ENCODE results near the gene PRKACA.

The PRKACA gene

GRCh38 chr19:14117668-14118164 lies at the start of gene PRKACA:
Gene PRKACA, minus strand, starts transcription at chr19:14117762. Its CDS starts 215 bp downstream, at chr19:14117547.
- peak; percentile 99 for DNase-seq

- peak; percentile 28 for DNase-seq
Measured at GRCh38 chr19:14166999-14167575, 49.5 kb upstream of the PRKACA start.

- peak; percentile 4 for DNase-seq
Measured at GRCh38 chr19:14165990-14166830, 48.6 kb upstream of the PRKACA start.

- DNase-seq: no peak
Measured at GRCh38 chr19:14164724-14165493, 47.3 kb upstream of the PRKACA start.

- DNase-seq: no peak
Measured at GRCh38 chr19:14164082-14164481, 46.5 kb upstream of the PRKACA start.

- no peak for DNase-seq
Measured at GRCh38 chr19:14162871-14163297, 45.3 kb upstream of the PRKACA start.

GRCh38 chr19:14161305-14161704 lies 43.7 kb upstream of the PRKACA start:
- DNase-seq: no peak

GRCh38 chr19:14160017-14160703 lies 42.6 kb upstream of the PRKACA start:
- no peak for DNase-seq

GRCh38 chr19:14159059-14159458 lies 41.5 kb upstream of the PRKACA start:
- DNase-seq: no peak

GRCh38 chr19:14158276-14159023 lies 40.9 kb upstream of the PRKACA start:
- no peak for DNase-seq

- DNase-seq: no peak
Measured at GRCh38 chr19:14156971-14157717, 39.6 kb upstream of the PRKACA start.

- DNase-seq: no peak
Measured at GRCh38 chr19:14156122-14156521, 38.6 kb upstream of the PRKACA start.

GRCh38 chr19:14155371-14155770 lies 37.8 kb upstream of the PRKACA start:
- DNase-seq: no peak

- no peak for DNase-seq
Measured at GRCh38 chr19:14152713-14153112, 35.2 kb upstream of the PRKACA start.

GRCh38 chr19:14150770-14151661 lies 33.5 kb upstream of the PRKACA start:
- DNase-seq: no peak

GRCh38 chr19:14150041-14150769 lies 32.6 kb upstream of the PRKACA start:
- no peak for DNase-seq

- no peak for DNase-seq
Measured at GRCh38 chr19:14149509-14149994, 32.0 kb upstream of the PRKACA start.

GRCh38 chr19:14148751-14149410 lies 31.3 kb upstream of the PRKACA start:
- no peak for DNase-seq

All from inflammatory macrophage treated with lipopolysaccharide for 4 hours (primary cell).